Measurements from ENCODE around the gene EPHB4.
"Not testable (repeated sequence)": the region's sequence is repeated elsewhere in the genome, so short reads cannot be mapped to it uniquely, and the experiment has no call there.

The EPHB4 gene

DNA sequence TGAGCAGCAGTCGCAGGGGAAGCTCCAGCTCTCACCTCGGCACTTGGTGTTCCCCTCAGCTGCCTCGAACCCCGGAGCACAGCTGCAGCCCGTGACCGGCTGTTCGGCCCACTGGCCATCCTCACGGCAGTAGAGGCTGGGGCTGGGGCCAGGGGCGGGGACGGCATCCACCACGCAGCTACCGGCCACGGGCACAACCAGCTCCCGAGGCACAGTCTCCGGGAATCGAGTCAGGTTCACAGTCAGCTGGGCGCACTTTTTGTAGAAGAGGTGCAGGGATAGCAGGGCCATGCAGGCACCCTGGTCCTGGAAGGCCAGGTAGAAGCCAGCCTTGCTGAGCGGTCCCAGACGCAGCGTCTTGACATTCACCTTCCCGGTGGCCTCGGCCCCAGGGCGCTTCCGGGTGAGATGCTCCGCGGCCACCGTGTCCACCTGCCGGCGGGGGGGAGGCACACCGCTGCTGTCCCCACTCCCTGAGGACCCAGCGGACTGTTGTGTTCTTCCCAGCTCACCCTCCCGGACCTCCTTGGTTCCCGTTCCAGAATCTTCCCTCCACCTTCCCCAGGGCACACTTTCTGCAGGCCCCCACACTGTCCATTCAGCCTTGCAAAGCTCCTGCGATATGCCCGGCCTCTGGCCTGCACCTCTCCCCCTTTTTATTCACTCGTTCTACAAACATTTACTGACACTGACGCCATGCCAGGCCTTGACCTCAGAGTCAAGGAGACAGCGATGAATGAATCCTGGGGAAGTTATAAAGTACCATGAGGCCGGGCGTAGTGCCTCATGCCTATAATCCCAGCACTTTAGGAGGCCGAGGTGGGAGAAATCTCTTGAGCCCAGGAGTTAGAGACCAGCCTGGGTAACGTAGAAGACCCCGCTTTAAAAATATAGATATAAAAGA, 4.8 kb downstream of the EPHB4 start:
- DNase-seq (ENCODE audit: low spot score) (no peak), FAIRE-seq (no peak)

DNA sequence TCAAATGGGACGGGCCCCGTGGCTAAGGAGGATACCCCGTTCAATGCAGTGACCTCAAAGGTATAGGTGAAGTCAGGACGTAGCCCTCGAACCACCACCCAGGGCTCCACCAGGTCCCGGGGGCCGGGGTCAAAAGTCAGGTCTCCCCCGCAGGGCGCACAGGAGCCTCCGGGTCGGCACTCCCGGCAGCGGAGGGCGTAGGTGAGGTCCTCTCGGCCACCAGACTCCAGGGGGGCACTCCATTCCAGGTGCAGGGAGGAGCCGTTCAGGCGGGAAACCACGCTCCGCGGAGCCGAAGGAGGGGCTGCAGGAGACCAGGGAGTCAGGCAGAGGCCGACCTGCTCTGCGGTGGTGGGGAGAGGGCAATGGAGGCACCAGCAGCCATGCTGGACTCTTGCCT, 7.7 kb downstream of the EPHB4 start:
- DNase-seq (ENCODE audit: low spot score) (no peak), FAIRE-seq (no peak)

DNA sequence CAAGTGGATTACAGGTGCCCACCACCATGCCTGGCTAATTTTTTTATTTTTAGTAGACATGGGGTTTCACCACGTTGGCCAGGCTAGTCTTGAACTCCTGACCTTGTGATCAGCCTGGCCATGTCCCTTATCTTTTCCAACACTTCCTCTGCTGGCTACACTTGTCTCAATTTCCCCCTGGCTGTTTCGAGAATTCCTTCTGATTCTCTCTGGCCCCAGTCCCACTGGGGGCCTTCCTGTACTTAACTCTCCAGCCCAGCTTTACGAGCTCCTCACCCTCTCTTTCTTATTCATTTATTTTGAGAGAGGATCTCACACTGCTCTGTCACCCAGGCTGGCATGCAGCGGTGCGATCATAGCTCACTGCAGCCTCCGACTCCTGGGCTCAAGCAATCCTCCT, 8.5 kb downstream of the EPHB4 start:
- FAIRE-seq (no peak), DNase-seq (ENCODE audit: low spot score) (no peak)

DNA sequence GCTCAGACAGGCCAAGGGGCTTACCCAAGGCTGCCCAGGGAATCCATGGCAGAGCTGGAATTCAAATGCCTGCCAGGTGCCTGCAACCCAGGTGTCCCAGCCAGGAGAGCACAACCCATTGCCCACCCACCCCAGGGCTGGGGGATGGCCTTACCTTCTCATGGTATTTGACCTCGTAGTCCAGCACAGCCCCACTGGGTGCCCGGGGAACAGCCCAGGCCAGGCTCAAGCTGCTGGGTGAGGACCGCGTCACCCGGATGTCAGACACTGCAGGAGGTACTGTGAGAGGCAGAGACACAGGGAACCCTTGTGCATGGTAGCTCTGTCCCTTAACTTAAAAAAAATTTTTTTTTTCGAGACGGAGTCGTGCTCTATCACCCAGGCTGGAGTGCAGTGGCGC, 9.0 kb downstream of the EPHB4 start:
- no peak for FAIRE-seq
- no peak for DNase-seq (ENCODE audit: low spot score)

DNA sequence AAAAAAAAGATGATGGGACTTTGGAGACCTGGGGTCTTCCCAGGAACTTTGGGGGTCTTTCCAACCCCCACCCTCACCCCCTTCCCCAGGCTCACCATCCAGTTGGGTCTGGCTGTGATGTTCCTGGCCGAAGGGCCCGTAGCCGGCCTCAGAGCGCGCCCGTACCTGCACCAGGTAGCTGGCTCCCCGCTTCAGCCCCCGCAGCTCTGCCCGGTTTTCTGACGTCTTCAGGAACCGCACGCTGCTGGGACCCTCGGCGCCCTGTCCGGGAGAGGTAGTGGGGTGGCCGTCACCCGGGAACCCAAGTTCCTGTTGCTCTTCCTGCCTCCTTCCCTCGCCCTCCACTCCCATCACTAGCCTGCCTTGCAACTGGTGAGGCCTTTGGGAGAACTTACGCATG, 10.2 kb downstream of the EPHB4 start:
- no peak for FAIRE-seq
- DNase-seq (ENCODE audit: low spot score) = no peak

DNA sequence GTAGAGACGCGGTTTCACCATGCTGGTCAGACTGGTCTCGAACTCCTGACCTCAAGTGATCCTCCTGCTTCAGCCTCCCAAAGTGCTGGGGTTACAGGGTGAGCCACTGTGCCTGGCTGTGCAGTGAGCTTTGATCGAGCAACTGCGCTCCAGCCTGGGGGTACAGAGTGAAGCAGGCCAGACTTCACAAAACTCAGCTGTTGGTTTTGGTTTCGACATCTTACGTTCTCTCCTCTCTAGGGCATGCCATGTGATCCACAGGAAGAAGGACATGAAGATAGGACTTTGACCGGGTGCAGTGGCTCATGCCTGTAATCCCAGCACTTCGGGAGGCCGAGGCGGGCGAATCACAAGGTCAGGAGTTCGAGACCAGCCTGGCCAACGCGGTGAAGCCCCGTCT, 10.8 kb downstream of the EPHB4 start:
- FAIRE-seq; DNase-seq (ENCODE audit: low spot score): not testable (repeated sequence)

DNA sequence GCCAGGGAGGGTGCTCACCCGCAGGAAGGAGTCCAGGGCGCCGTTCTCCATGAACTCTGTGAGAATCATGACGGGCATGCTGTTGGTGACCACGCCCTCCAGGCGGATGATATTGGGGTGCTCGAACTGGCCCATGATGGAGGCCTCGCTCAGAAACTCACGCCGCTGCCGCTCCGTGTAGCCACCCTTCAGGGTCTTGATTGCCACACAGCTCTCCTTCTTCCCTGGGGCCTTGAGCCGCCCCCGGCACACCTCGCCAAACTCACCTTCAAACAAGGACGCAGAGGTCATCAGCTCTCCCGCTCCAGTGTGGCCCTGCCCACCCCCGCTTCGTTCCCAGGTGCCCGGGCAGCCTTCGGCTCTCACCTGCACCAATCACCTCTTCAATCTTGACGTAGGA, 14.6 kb downstream of the EPHB4 start:
- FAIRE-seq (no peak), DNase-seq (ENCODE audit: low spot score) (no peak)

DNA sequence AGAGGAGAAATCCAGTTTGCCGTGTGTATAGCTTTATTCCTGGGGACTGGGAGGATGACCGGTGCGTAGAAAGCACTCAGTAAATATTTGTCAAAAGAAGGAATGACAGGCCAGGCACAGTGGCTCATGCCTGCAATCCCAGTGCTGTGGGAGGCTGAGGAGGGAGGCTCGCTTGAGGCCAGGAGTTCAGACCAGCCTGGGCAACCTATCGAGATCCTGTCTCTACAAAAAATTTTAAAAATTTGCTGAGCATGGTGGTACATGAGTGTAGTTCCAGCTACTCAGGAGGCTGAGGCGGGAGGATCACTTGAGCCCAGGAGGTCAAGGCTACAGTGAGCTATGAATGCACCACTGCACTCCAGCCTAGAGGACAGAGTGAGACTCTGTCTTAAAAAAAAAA, 15.8 kb downstream of the EPHB4 start:
- FAIRE-seq (no peak), DNase-seq (ENCODE audit: low spot score) (no peak)

DNA sequence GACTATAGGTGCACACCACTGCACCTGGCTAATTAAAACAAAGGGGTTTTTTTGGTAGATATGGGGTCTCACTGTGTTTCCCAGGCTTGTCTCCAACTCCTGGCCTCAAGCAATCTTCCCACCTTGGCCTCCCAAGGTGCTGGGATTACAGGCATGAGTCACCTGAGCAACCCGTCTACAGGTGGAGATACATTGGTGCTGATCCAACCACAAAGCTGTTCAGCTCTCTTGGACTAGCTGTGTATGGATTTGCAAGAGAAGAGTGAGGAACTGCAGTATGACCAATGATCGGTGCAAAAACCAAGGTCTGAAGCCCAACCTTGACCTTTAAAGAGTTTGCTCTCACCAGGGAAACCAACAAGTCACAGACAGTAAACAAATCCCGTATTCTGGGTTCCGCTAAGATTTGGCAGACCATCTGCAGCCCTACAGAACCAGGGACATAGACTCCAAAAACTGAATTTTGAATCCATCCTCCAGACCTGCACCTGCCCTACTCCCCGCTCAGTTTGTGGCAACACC, 18.9 kb downstream of the EPHB4 start:
- DNase-seq (ENCODE audit: low spot score) = no peak
- FAIRE-seq = no peak

DNA sequence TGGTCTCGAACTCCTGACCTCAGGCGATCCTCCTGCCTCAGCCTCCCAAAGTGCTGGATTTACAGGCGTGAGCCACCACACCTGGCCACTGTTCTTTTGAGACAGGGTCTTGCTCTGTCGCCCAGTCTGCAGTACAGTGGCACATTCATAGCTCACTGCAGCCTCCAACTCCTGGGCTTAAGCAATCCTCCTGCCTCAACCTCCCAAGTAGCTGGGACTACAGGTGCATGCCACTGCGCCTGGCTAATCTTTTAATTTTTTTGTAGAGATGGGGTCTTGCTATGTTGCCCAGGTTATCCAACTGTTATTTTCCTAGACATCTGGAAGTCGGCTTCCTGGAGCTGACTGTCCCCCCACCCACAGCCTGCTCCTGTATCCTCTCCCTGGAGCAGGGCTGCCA, 20.4 kb downstream of the EPHB4 start:
- not testable (repeated sequence) for DNase-seq (ENCODE audit: low spot score)

DNA sequence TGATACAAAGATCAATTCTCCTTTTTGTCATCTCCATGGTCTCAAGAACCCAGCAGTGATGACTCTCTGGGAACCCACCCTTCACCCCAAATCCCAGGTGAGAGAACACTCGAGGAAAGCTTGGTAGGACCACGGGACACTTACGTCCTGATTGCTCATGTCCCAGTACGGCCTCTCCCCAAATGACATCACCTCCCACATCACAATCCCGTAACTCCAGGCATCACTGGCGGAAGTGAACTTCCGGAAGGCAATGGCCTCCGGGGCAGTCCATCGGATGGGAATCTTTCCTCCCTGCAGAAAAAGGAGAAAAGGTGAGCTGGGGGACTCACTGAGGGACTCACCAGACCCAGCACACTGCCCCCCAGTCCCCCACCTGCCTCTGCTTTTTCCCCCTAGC, 21.0 kb downstream of the EPHB4 start:
- FAIRE-seq = no peak
- no peak for DNase-seq (ENCODE audit: low spot score)

More for the DNA sequence above, 20.4 kb downstream of the EPHB4 start:
- FAIRE-seq = not testable (repeated sequence)

DNA sequence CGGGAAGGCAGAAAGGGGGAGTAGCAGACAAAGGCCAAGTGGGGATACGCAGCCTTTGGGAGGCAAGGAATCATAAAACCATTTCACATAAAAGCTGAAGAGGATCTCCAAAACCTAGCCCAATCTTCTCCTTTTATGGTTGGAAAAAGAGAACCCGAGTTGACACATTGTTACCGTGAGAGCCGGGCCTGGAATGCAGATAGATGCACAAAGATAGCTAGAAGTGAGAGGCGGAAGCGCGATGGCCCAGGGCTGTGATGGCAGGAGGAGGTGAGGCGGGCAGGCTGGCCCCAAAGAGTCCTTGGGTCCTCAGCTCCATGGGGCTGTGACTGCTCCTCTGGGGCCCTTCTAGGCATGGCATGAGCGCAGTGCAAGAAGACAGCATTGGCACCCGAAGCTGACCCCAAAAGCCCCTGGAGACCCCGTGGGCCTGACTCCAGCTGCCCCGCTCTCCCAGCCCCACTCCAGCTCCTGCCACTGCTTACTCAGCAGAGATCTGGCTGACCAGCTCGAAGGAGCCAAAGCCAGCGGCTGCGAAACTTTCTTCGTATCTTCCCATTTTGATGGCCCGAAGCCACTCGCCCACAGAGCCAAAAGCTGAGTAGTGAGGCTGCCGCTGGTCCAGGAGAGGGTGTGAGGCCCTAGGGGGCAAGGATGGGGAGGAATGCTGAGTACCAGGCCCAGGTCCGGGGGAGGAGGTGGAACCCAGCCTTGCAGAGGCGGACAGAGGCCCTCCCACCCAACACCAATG, 22.5 kb downstream of the EPHB4 start:
- DNase-seq (ENCODE audit: low spot score) = no peak
- FAIRE-seq = no peak

DNA sequence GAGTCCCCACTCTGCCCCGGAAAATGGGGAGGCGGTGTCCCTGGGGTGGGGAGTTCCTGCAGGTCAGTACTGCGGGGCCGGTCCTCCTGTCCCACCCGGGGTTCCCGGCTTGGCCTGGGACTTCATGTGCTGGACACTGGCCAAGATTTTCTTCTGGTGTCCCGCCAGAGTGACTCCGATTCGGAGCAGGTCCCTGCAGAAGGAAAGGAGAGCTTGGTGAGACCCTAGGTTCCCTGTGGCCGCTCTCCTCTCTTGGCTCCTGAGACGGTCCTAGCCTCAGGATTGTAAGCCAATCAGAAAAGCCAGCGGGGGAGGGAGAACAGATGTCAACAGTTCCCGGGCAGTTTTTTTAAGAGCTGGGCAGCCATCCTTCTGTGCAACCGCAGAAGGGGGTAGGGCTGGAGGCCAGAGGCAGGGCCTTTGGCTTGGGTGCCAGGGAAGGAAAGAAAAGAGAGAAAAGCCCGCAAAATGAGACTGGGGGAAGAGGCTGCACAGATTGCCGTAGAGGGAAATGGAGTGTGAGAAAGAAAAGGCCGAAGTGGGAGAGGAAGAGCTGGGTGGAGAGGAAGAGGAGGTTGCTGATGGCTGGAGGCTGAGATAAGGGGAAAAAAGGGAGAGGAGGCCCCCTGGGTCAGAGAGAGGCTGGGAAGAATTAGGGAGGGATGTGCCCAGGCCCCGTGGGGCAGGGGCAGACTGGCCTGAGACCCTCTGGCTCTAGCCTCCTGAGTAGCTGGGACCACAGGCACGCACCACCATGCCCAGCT, 23.7 kb downstream of the EPHB4 start:
- FAIRE-seq = peak; percentile 90
- DNase-seq (ENCODE audit: low spot score) = peak; percentile 86

DNA sequence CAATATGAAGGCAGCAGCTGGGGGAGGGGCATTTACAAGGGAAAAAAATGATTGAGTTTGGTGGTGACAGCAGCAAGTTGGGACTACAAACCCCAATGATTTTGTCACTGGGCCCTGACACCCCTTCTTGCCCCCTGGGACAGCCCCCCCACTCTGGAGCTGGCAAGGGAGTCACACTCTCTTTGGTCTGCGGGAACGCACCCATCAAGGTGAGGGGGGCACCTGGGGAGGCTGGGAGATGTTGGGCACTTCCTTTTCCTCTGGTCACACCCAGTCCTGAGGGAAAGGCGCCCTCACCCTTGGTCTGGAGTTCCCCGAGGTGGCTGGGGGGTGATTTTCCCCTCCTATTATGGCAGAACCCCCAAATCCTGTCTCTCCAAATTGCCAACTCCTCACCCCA, 24.4 kb downstream of the EPHB4 start:
- FAIRE-seq (no peak), DNase-seq (ENCODE audit: low spot score) (no peak)

DNA sequence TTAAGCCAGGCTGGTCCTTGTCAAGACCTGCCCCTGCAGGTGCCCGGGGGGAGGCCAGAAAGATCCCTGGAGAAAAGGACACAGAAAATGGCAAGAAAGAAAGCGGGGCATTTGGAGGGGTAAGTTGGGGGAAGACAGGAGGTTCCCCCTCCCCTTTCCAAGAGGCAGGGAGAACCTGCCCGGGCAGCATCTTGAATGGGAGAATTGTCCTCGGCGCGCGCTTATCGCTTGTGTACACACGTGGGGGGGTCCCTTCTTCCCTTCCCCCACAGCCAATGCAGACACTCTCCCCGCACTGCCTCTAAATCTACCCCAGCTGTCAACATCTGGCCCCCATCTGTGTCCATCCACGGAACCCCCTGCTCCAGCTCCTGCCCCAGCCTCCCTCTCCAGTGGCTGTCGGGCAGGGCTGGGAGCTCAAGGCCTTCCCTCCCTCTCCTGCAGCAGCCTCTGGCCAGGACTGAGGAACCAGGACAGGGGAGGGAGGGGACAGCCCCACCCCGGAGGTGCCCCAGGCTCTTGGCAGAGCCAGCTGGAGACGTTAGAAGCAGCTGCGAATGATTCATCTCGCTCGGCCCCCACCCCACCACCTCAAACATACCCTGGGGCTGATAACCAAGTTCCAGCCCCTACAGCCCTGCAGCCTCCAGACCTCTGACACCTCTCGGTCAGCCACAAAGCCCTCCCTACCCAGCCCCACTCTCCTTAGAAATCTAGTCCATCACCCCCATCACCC, 25.3 kb downstream of the EPHB4 start:
- FAIRE-seq = peak; percentile 78

DNA sequence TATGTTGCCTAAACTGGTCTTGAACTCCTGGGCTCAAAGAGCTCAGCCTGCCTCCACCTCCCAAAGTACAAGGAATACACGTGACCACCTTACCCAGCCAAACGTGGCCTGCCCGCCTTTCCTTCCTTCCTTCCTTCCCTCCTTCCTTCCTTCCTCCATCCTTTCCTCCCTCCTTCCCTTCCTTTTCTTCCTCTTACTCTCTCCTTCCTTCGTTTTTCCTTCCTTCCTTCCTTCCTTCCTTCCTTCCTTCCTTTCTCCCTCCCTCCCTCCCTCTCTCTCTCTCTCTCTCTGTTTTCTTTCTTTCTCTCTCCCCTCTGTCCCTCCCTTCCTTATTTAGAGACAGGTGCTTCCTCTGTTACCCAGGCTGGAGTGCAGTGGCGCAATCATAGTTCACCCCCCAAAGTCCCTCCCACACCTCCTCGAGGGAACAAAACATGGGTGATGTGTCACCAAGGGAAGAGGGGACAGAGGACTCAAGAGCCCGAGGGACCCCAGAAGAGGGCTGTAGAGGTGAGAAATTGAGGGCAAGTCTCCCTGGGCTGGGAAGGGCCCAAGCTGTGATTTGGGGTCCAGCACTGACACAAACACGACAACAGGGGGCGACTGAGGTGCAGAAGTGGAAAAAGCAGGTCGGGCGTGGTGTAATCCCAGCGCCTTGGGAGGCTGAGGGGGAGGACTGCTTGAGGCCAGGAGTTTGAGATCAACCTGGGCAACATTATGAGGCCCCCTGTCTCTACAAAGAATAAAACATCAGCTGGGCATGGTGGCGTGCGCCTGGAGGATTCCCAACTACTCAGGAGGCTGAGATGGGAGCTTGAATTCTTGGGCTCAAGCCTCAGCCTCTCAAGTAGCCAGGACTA, 28.1 kb downstream of the EPHB4 start:
- no peak for FAIRE-seq
- DNase-seq (ENCODE audit: low spot score) = peak; percentile 29

More for the DNA sequence above, 25.3 kb downstream of the EPHB4 start:
- DNase-seq (ENCODE audit: low spot score) = peak; percentile 73

DNA sequence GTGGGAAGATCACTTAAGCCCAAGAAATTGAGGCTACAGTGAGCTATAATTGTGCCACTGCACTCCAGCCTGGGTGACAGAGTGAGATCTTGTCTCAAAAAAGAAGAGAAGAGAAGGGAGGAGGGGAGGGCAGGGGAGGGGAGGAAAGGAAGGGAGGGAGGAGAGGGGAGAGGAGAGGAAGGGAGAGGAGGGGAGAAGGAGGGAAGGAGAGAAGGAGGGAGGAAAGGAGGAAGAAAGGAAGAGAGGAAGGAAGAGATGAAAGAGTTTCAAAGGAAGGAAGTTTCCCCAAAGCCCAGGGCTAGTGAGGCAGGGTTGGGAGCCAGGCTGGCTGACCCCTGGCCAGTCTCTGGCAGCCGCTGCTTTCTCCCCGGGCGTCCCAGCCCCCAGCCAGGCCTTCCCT, 32.6 kb downstream of the EPHB4 start:
- DNase-seq (ENCODE audit: low spot score) (no peak), FAIRE-seq (no peak)

DNA sequence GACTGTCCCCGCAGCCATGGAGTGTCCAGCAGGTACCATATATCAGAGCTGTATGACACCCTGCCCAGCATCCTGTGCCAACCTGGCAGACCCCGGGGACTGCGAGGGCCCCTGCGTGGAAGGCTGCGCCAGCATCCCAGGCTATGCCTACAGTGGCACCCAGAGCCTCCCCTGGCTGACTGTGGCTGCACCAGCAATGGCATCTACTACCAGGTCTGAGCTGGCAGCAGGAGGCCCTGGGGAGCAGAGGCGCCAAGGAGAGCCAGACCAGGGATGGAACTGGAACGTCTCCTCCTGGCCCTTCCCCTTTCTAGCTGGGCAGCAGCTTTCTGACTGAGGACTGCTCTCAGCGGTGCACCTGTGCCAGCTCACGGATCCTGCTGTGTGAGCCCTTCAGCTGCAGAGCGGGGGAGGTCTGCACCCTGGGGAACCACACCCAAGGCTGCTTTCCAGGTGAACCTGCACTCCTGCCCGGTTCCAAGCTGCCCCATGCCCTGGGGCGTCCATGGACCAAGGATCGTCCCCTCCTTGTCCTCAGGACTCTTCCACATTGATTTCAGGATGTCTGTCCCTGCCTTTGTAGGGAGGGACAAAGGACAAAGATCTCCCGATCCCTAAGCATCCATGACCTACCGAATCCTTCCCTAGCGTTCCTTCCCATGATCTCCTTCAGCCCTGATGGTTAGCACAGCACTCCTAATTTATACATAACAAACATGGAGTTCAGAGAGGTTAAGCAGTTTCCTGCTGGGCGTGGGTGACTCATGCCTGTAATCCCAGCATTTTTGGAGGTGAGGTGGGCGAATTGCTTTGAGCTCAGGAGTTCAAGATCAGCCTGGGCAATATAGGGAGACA, 33.3 kb downstream of the EPHB4 start:
- FAIRE-seq = no peak

More for the DNA sequence above, 33.3 kb downstream of the EPHB4 start:
- no peak for DNase-seq (ENCODE audit: low spot score)

Data from RCC 7860 (cell line).